HL-60 (cell line): ENCODE data around the gene PRKAB2.

Source experiments
- GABPA ChIP-seq: IDR thresholded peaks from 2 replicates; pipeline ENCODE4 v1.6.1; 2012; ENCODE audit warnings: low read depth
- POLR2AphosphoS5 ChIP-seq: IDR thresholded peaks from 2 replicates; pipeline ENCODE4 v1.6.1; 2012; ENCODE audit warnings: low read depth
- TF ChIP-seq, protein P1 (sequence below): IDR thresholded peaks from one replicate; pipeline ENCODE4 v1.5.1; 2011; ENCODE audit warnings: low read length, control low read depth, inconsistent platforms; ENCODE audit not compliant: insufficient read depth
- TF ChIP-seq, protein P2 (sequence below): IDR thresholded peaks from 2 replicates; pipeline ENCODE4 v1.6.1; 2012; ENCODE audit warnings: low read depth; ENCODE audit not compliant: insufficient replicate concordance

DNA sequence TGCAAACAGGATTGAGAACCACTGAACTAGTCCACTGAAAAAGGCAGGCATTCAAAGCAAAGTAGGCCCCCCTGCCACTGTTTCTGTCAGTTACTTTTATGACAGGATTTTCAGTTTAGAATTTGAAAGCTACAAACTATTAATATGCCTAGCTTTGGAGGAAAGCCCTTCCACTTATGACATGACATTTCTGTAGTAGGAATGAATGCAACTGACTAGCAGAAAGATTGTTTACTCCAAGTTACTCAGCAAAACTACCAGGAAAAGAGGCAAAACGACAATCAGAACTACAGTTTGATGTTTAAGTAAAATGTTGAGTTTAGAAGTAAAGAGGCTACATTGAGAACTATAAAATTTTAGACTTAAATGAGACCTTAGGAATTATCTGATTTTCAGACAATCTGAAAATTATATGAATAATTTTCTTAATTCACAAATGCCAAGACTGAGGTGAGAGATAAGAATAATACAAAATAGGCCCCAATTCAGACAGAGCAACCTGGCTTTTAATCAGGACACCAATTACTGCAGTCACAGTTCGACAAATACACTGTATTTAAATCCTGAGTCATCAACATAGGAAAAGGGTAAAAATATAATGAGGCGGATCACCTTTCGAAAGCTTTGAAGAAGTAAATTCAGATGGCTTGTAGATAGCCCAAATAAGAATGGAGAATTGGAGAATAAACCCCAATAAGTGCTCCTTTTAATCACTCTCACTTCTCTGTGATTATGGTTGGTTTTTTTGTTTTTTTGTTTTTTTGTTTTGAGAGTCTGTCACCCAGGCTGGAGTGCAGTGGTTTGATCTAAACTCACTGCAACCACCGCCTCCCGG is 2.2 kb downstream of the PRKAB2 start:
- TF ChIP-seq, protein P1, sequence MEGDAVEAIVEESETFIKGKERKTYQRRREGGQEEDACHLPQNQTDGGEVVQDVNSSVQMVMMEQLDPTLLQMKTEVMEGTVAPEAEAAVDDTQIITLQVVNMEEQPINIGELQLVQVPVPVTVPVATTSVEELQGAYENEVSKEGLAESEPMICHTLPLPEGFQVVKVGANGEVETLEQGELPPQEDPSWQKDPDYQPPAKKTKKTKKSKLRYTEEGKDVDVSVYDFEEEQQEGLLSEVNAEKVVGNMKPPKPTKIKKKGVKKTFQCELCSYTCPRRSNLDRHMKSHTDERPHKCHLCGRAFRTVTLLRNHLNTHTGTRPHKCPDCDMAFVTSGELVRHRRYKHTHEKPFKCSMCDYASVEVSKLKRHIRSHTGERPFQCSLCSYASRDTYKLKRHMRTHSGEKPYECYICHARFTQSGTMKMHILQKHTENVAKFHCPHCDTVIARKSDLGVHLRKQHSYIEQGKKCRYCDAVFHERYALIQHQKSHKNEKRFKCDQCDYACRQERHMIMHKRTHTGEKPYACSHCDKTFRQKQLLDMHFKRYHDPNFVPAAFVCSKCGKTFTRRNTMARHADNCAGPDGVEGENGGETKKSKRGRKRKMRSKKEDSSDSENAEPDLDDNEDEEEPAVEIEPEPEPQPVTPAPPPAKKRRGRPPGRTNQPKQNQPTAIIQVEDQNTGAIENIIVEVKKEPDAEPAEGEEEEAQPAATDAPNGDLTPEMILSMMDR = no peak
- TF ChIP-seq POLR2AphosphoS5 (no peak), GABPA (no peak)
- TF ChIP-seq, protein P2, sequence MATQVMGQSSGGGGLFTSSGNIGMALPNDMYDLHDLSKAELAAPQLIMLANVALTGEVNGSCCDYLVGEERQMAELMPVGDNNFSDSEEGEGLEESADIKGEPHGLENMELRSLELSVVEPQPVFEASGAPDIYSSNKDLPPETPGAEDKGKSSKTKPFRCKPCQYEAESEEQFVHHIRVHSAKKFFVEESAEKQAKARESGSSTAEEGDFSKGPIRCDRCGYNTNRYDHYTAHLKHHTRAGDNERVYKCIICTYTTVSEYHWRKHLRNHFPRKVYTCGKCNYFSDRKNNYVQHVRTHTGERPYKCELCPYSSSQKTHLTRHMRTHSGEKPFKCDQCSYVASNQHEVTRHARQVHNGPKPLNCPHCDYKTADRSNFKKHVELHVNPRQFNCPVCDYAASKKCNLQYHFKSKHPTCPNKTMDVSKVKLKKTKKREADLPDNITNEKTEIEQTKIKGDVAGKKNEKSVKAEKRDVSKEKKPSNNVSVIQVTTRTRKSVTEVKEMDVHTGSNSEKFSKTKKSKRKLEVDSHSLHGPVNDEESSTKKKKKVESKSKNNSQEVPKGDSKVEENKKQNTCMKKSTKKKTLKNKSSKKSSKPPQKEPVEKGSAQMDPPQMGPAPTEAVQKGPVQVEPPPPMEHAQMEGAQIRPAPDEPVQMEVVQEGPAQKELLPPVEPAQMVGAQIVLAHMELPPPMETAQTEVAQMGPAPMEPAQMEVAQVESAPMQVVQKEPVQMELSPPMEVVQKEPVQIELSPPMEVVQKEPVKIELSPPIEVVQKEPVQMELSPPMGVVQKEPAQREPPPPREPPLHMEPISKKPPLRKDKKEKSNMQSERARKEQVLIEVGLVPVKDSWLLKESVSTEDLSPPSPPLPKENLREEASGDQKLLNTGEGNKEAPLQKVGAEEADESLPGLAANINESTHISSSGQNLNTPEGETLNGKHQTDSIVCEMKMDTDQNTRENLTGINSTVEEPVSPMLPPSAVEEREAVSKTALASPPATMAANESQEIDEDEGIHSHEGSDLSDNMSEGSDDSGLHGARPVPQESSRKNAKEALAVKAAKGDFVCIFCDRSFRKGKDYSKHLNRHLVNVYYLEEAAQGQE = no peak
